ENCODE measurements around the gene ARID5B.

ARID5B gene

GRCh38 chr10:61904733-61905725 is 3.5 kb downstream of the ARID5B start:
- DNase-seq, result peak; percentile 6

GRCh38 chr10:61905837-61906561 is 4.5 kb downstream of the ARID5B start:
- DNase-seq, result no peak

GRCh38 chr10:61906562-61906901 is 5.0 kb downstream of the ARID5B start:
- no peak for DNase-seq

GRCh38 chr10:61907011-61907410 is 5.5 kb downstream of the ARID5B start:
- DNase-seq, result no peak

- DNase-seq, result no peak
Measured at GRCh38 chr10:61907587-61907986, 6.1 kb downstream of the ARID5B start.

GRCh38 chr10:61910226-61910805 is 8.8 kb downstream of the ARID5B start:
- DNase-seq, result no peak

GRCh38 chr10:61910894-61911293 is 9.4 kb downstream of the ARID5B start:
- no peak for DNase-seq

- DNase-seq, result no peak
Measured at GRCh38 chr10:61911425-61911824, 9.9 kb downstream of the ARID5B start.

GRCh38 chr10:61912981-61913380 is 11.5 kb downstream of the ARID5B start:
- DNase-seq, result no peak

- DNase-seq, result no peak
Measured at GRCh38 chr10:61918140-61918539, 16.6 kb downstream of the ARID5B start.

- no peak for DNase-seq
Measured at GRCh38 chr10:61918989-61919388, 17.5 kb downstream of the ARID5B start.

GRCh38 chr10:61919646-61920215 is 18.2 kb downstream of the ARID5B start:
- no peak for DNase-seq

- DNase-seq, result no peak
Measured at GRCh38 chr10:61921143-61921542, 19.6 kb downstream of the ARID5B start.

GRCh38 chr10:61923210-61923949 is 21.9 kb downstream of the ARID5B start:
- no peak for DNase-seq

GRCh38 chr10:61923950-61924274 is 22.4 kb downstream of the ARID5B start:
- no peak for DNase-seq

GRCh38 chr10:61929555-61929954 is 28.1 kb downstream of the ARID5B start:
- DNase-seq, result no peak

GRCh38 chr10:61931620-61932332 is 30.3 kb downstream of the ARID5B start:
- DNase-seq, result no peak

GRCh38 chr10:61933859-61934555 is 32.5 kb downstream of the ARID5B start:
- no peak for DNase-seq

GRCh38 chr10:61935077-61935476 is 33.6 kb downstream of the ARID5B start:
- no peak for DNase-seq

- no peak for DNase-seq
Measured at GRCh38 chr10:61936770-61937169, 35.3 kb downstream of the ARID5B start.

- no peak for DNase-seq
Measured at GRCh38 chr10:61937631-61938351, 36.3 kb downstream of the ARID5B start.

Measured in SHP77 treated with DMSO at 0.1 percent for 48 hours (cell line).